Measurements from ENCODE around the gene CD81.

GRCh38 chr11:2366733-2367132 lies 10.4 kb upstream of the CD81 start:
- TF ChIP-seq CEBPB (IDR thresholded peaks at IDR 0.05) (no peak), REST (IDR thresholded peaks at IDR 0.05; ENCODE audit: low read depth) (no peak), EP300 (IDR thresholded peaks at IDR 0.05; ENCODE audit: borderline replicate concordance) (no peak), MAX (IDR thresholded peaks at IDR 0.05) (no peak), FOXM1 (IDR thresholded peaks at IDR 0.05; ENCODE audit: borderline replicate concordance, low read depth) (no peak), USF1 (IDR thresholded peaks at IDR 0.05) (no peak), TAF1 (IDR thresholded peaks at IDR 0.05; ENCODE audit: low read depth) (no peak)

Measured in Ishikawa (cell line).